Cardiac septum (tissue), 1 donor: ENCODE data around the gene MLXIP. TPM values are rescaled to one million over a fixed set of nuclear protein-coding genes. Genes with fewer than 3 reads are reported as not detected.
"Not testable (repeated sequence)": the region's sequence is repeated elsewhere in the genome, so short reads cannot be mapped to it uniquely, and the experiment has no call there.

ENCODE experiments used
- DNase-seq: peaks from one replicate; pipeline ENCODE4 v3.0.0-alpha.2; 2020; ENCODE audit warnings: low spot score
- intact Hi-C: fragments of 100-400 bp; cut with DNase I; formaldehyde crosslinking; loops from one replicate; pipeline ENCODE4 v1.14.0; 2022
- total RNA-seq: library from RNA; stranded (reverse); fragmentation: NEBNext Ultra II Directional; extraction: Animal tissue kit (Norgen Biotek cat#: 25700); gene quantifications from one replicate; pipeline ENCODE4 v1.2.1, GENCODE V29; 2021
- donor health status: DM: no; HTN: no; CAD: no.

MLXIP gene
- total RNA-seq, 1 donor from 2014 or later = 24.7 TPM

GRCh38 chr12:122162976-122163375 is 84.4 kb downstream of the MLXIP start:
- intact Hi-C loops = no loop called here
- DNase-seq = no peak

- no peak for DNase-seq
- intact Hi-C loops = no loop called here
These were observed 88.1 kb downstream of the MLXIP start for GRCh38 chr12:122166422-122167349.

GRCh38 chr12:122167356-122167925 is 88.9 kb downstream of the MLXIP start:
- intact Hi-C loops = no loop called here
- no peak for DNase-seq

- DNase-seq = no peak
These were observed 89.9 kb downstream of the MLXIP start for GRCh38 chr12:122168492-122168891.

GRCh38 chr12:122171399-122171798 is 92.8 kb downstream of the MLXIP start:
- intact Hi-C loops = no loop called here
- no peak for DNase-seq

More at GRCh38 chr12:122168492-122168891, 89.9 kb downstream of the MLXIP start:
- intact Hi-C loops = no loop called here

- intact Hi-C loops = no loop called here
- DNase-seq = no peak
These were observed 93.8 kb downstream of the MLXIP start for GRCh38 chr12:122172262-122172939.

GRCh38 chr12:122174155-122174845 is 95.7 kb downstream of the MLXIP start, which contains the start of gene IL31:
IL31 (minus strand) TSS chr12:122174221; CDS start chr12:122174172, 49 bp downstream.
- DNase-seq = no peak
- intact Hi-C loops = no loop called here

- DNase-seq, intact Hi-C loops: not testable (repeated sequence)
These were observed 97.9 kb downstream of the MLXIP start for GRCh38 chr12:122176473-122176872.

- intact Hi-C loops = no loop called here
- DNase-seq = peak; percentile 78
These were observed 104.5 kb downstream of the MLXIP start, which contains the start of gene LRRC43 for GRCh38 chr12:122182887-122183587. LRRC43 (plus strand) TSS chr12:122183123; CDS start chr12:122183145, 22 bp downstream.

- no peak for DNase-seq
- intact Hi-C loops = no loop called here
These were observed 105.0 kb downstream of the MLXIP start for GRCh38 chr12:122183588-122183940.

GRCh38 chr12:122184517-122184916 is 106.0 kb downstream of the MLXIP start:
- DNase-seq = no peak
- intact Hi-C loops = no loop called here

GRCh38 chr12:122185079-122185478 is 106.5 kb downstream of the MLXIP start:
- DNase-seq = no peak
- intact Hi-C loops = no loop called here

GRCh38 chr12:122185494-122186082 is 107.0 kb downstream of the MLXIP start:
- intact Hi-C loops = no loop called here
- DNase-seq = no peak

GRCh38 chr12:122187466-122187865 is 108.9 kb downstream of the MLXIP start:
- no peak for DNase-seq
- intact Hi-C loops = no loop called here

GRCh38 chr12:122189626-122190475 is 111.3 kb downstream of the MLXIP start:
- DNase-seq = no peak
- intact Hi-C loops = loop anchor here (5.0 kb wide), 1 partner anchor 63 kb away; no protein-coding TSS in a partner anchor

- intact Hi-C loops = loop anchor here (5.0 kb wide), 1 partner anchor 64 kb away; no protein-coding TSS in a partner anchor
- DNase-seq = peak; percentile 22
These were observed 112.5 kb downstream of the MLXIP start for GRCh38 chr12:122190842-122191668.

GRCh38 chr12:122192441-122192840 is 113.9 kb downstream of the MLXIP start:
- peak; percentile 12 for DNase-seq
- intact Hi-C loops = loop anchor here (5.0 kb wide), 1 partner anchor 65 kb away; no protein-coding TSS in a partner anchor
